Skeletal muscle tissue (tissue), 4 donors: ENCODE results near the gene TMCC3. TPM values are rescaled to one million over a fixed set of nuclear protein-coding genes. Genes with fewer than 3 reads are reported as not detected.
A peak's percentile ranks its signal among the peaks of the same experiment; 100 is the strongest.

Source experiments
- H3K27ac ChIP-seq: one replicate; pipeline ENCODE4 v1.7.0; 2013; ENCODE audit warnings: mild to moderate bottlenecking, low read depth, low read length, inconsistent platforms
- H3K27me3 ChIP-seq, 3 donors: one replicate each; pipeline ENCODE4 v1.7.0; 2013; ENCODE audit warnings: low read length in 3 of 3; ENCODE audit not compliant: control insufficient read depth in 3 of 3, insufficient read depth in 3 of 3
- H3K36me3 ChIP-seq, 3 donors: one replicate each; pipeline ENCODE4 v1.7.0; 2013; ENCODE audit warnings: low read length in 3 of 3; ENCODE audit not compliant: control insufficient read depth in 3 of 3, insufficient read depth in 3 of 3
- H3K4me1 ChIP-seq, 3 donors: one replicate each; pipeline ENCODE4 v1.7.0; 2013; ENCODE audit warnings: low read length in 3 of 3, mild to moderate bottlenecking in 3 of 3; ENCODE audit not compliant: control insufficient read depth in 3 of 3, insufficient read depth in 3 of 3
- H3K4me3 ChIP-seq, 3 donors: one replicate each; pipeline ENCODE4 v1.7.0; 2013; ENCODE audit warnings: low read length in 3 of 3
- H3K9ac ChIP-seq, 3 donors: one replicate each; pipeline ENCODE4 v1.7.0; 2013; ENCODE audit warnings: low read length in 3 of 3, mild to moderate bottlenecking in 3 of 3, moderate library complexity in 2 of 3, low read depth in 1 of 3
- H3K9me3 ChIP-seq, 3 donors: one replicate each; pipeline ENCODE4 v1.7.0; 2013; ENCODE audit warnings: low read length in 3 of 3; ENCODE audit not compliant: control insufficient read depth in 3 of 3
- total RNA-seq: library from RNA; depleted of rRNA; stranded (reverse); fragments of >200 nt; gene quantifications from one replicate; pipeline ENCODE4 v1.2.3, GENCODE V29; 2014
- donor health status: Osteomylitis.

The TMCC3 gene
- total RNA-seq, 1 donor from 2014 or later: 16.7 TPM

GRCh38 chr12:94625531-94625930, 24.8 kb downstream of the TMCC3 start:
- H3K9ac ChIP-seq: no peak overlapping the region
- H3K27me3 ChIP-seq: no peaks in the 10 kb centered on the region
- H3K27ac ChIP-seq: no peak overlapping the region
- no peak overlapping the region for H3K4me3 ChIP-seq
- no peaks in the 10 kb centered on the region for H3K36me3 ChIP-seq
- no peaks in the 10 kb centered on the region for H3K9me3 ChIP-seq
- peaks cover 28 to 35% (median 35%) of the 10 kb centered on the region in 3 donors for H3K4me1 ChIP-seq

GRCh38 chr12:94623161-94623920, 27.0 kb downstream of the TMCC3 start:
- Histone ChIP-seq H3K27ac (peak overlapping the region; percentile 6), H3K9ac (peak overlapping the region in 2 of 3 donors; percentile 1 to 34), H3K4me3 (peak overlapping the region in 1 of 3 donors; percentile 31), H3K36me3 (no peaks in the 10 kb centered on the region), H3K9me3 (no peaks in the 10 kb centered on the region), H3K4me1 (peaks cover 33 to 41% (median 36%) of the 10 kb centered on the region in 3 donors), H3K27me3 (no peaks in the 10 kb centered on the region)

- H3K27me3 ChIP-seq: no peaks in the 10 kb centered on the region
- H3K36me3 ChIP-seq: no peaks in the 10 kb centered on the region
- H3K4me1 ChIP-seq: peaks cover 35 to 42% (median 37%) of the 10 kb centered on the region in 3 donors
- H3K27ac ChIP-seq: peak overlapping the region; percentile 68
- H3K4me3 ChIP-seq: peak overlapping the region in 2 of 3 donors; percentile 53 to 54
- no peaks in the 10 kb centered on the region for H3K9me3 ChIP-seq
- H3K9ac ChIP-seq: peak overlapping the region; percentile 25 to 64 (median 49)
Observed at GRCh38 chr12:94622475-94622874, 27.9 kb downstream of the TMCC3 start.

- peak overlapping the region; percentile 52 to 54 (median 53) for H3K4me3 ChIP-seq
- no peaks in the 10 kb centered on the region for H3K9me3 ChIP-seq
- no peaks in the 10 kb centered on the region for H3K27me3 ChIP-seq
- peak overlapping the region; percentile 68 for H3K27ac ChIP-seq
- H3K9ac ChIP-seq: peak overlapping the region; percentile 25 to 64 (median 49)
- H3K4me1 ChIP-seq: peaks cover 41 to 48% (median 41%) of the 10 kb centered on the region in 3 donors
- H3K36me3 ChIP-seq: no peaks in the 10 kb centered on the region
Observed at GRCh38 chr12:94621662-94622359, 28.5 kb downstream of the TMCC3 start.

GRCh38 chr12:94620621-94621020, 29.7 kb downstream of the TMCC3 start:
- no peaks in the 10 kb centered on the region for H3K9me3 ChIP-seq
- no peak overlapping the region for H3K4me3 ChIP-seq
- H3K27ac ChIP-seq: no peak overlapping the region
- peaks cover 52 to 60% (median 53%) of the 10 kb centered on the region in 3 donors for H3K4me1 ChIP-seq
- no peaks in the 10 kb centered on the region for H3K36me3 ChIP-seq
- H3K9ac ChIP-seq: no peak overlapping the region
- H3K27me3 ChIP-seq: no peaks in the 10 kb centered on the region

GRCh38 chr12:94618995-94619695, 31.2 kb downstream of the TMCC3 start:
- peaks cover 62 to 73% (median 63%) of the 10 kb centered on the region in 3 donors for H3K4me1 ChIP-seq
- peak overlapping the region in 1 of 3 donors; percentile 9 for H3K4me3 ChIP-seq
- H3K9ac ChIP-seq: no peak overlapping the region
- no peaks in the 10 kb centered on the region for H3K36me3 ChIP-seq
- H3K27ac ChIP-seq: peak overlapping the region; percentile 87
- no peaks in the 10 kb centered on the region for H3K27me3 ChIP-seq
- no peaks in the 10 kb centered on the region for H3K9me3 ChIP-seq

- no peaks in the 10 kb centered on the region for H3K9me3 ChIP-seq
- H3K9ac ChIP-seq: no peak overlapping the region
- H3K4me3 ChIP-seq: peak overlapping the region in 2 of 3 donors; percentile 1 to 65
- no peaks in the 10 kb centered on the region for H3K27me3 ChIP-seq
- peaks cover 47 to 63% (median 53%) of the 10 kb centered on the region in 3 donors for H3K4me1 ChIP-seq
- peak overlapping the region; percentile 87 for H3K27ac ChIP-seq
- H3K36me3 ChIP-seq: no peaks in the 10 kb centered on the region
Observed at GRCh38 chr12:94617101-94617500, 33.3 kb downstream of the TMCC3 start.

- peak overlapping the region; percentile 57 to 87 (median 69) for H3K9ac ChIP-seq
- H3K36me3 ChIP-seq: no peaks in the 10 kb centered on the region
- peak overlapping the region; percentile 32 to 76 (median 65) for H3K4me3 ChIP-seq
- H3K27me3 ChIP-seq: no peaks in the 10 kb centered on the region
- peaks cover 39 to 55% (median 50%) of the 10 kb centered on the region in 3 donors for H3K4me1 ChIP-seq
- H3K27ac ChIP-seq: peak overlapping the region; percentile 87
- no peaks in the 10 kb centered on the region for H3K9me3 ChIP-seq
Observed at GRCh38 chr12:94616203-94616729, 34.1 kb downstream of the TMCC3 start.

GRCh38 chr12:94615260-94616181, 34.8 kb downstream of the TMCC3 start:
- H3K4me1 ChIP-seq: peaks cover 36 to 48% (median 47%) of the 10 kb centered on the region in 3 donors
- no peaks in the 10 kb centered on the region for H3K9me3 ChIP-seq
- H3K36me3 ChIP-seq: no peaks in the 10 kb centered on the region
- H3K27me3 ChIP-seq: no peaks in the 10 kb centered on the region
- peak overlapping the region; percentile 57 to 87 (median 69) for H3K9ac ChIP-seq
- H3K4me3 ChIP-seq: peak overlapping the region; percentile 32 to 76 (median 65)
- peak overlapping the region; percentile 87 for H3K27ac ChIP-seq
